Cardiac fibroblast (primary cell): ENCODE measurements around the gene CCDC136.

Experiments used
- DNase-seq, 2 donors: peaks; one replicate each; pipeline versions ENCODE4 v3.0.0 to v3.0.0-alpha.2; 2010; ENCODE audit warnings: low read depth in 2 of 2
- H3K4me3 ChIP-seq, 2 donors: replicated peaks in 1 of 2; 1 replicate in 1 of 2; 2 replicates in 1 of 2; pipeline ENCODE4 v1.5.1; 2011; ENCODE audit warnings: low read depth in 2 of 2, low read length in 2 of 2, mild to moderate bottlenecking in 2 of 2, moderate library complexity in 1 of 2
- CTCF ChIP-seq: IDR thresholded peaks from one replicate; pipeline ENCODE4 v1.5.1; 2011; ENCODE audit warnings: low read depth, mild to moderate bottlenecking, low read length, inconsistent platforms

CCDC136 gene

GRCh38 chr7:128826512-128826911 lies 34.7 kb downstream of the CCDC136 start:
- no peak for TF ChIP-seq CTCF
- no peak for DNase-seq
- no peak overlapping the region for H3K4me3 ChIP-seq

- no peak overlapping the region for H3K4me3 ChIP-seq
- no peak for TF ChIP-seq CTCF
- no peak for DNase-seq
These were observed 35.1 kb downstream of the CCDC136 start for GRCh38 chr7:128826916-128827247.

DNA sequence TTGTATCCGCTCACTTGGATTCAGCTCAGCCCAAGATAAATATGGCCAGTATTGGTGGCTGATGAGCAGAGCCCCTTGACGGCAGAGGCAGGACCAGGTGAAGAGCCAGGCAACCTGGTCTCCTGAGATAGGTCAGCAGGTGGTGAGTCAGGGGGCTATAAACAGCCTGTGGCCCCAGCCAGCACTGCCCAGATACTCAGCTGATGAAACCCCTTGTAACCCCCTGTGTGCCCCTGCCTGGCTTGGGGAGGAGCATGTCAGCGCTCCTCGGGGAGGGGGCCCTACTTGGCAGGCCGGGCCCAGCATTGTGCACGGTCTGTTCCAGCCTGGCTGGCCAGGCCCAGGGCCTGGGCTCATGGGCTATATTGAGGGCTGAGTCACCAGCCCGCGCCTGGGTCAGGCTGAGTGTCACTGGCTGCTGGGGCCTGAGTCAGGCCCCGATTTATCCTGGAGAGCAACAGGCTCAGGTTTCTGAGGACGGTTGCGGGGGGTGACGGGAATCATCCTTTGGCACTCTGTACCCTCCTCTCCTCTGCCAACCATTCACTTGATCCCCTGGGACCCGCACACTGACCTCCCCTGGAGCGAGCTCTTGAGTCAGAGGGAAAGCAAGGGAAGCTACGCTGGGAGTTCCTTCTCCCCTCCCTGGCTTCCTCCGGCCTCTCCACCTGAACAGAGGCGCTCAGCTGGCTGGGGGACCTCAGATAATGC lies 35.6 kb downstream of the CCDC136 start:
- TF ChIP-seq CTCF: no peak

GRCh38 chr7:128827971-128828711 lies 36.4 kb downstream of the CCDC136 start:
- DNase-seq: peak; percentile 77 to 79
- no peak for TF ChIP-seq CTCF

More for the DNA sequence above, 35.6 kb downstream of the CCDC136 start:
- DNase-seq: peak; percentile 85 to 89
- no peak overlapping the region for H3K4me3 ChIP-seq

DNA sequence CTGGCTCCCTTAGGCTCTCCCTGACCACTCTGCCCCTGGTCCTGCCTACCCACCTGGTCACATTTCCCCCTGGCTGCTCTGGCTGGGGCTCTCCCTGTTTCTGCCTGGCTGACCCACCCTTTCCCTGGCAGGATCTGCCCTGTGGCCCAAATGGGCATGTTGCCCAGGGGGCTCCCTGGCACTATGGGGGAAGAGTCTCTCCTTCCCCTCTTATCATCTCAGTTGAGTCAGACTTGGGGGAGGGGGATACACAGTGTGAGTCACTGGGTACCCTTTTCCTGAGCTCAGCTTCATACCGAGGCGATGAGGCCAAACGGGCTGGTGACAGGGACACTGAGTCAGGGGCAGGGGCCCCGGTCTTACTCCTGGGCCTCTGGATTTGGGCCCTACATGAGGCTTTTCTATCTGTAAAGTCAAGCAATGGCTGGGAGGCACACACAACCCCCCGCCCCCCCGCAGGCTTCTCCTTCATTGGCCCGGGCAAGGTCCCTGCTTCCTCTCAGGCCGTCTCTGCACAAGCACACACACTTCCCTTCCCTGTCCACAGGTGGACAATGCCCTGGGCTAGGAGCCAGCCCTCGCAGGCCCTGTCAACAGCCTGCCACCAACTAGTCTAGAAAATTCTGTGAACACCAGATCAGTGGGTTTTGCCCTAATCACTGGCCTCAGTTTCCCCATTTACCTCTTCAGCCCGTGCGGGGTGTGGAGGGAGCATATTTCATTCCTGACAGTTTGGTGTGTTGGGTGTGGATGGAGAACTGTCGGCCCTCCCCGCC lies 37.8 kb downstream of the CCDC136 start:
- peak overlapping the region; percentile 24 to 28 for H3K4me3 ChIP-seq
- DNase-seq: peak; percentile 39 to 45
- no peak for TF ChIP-seq CTCF

More at GRCh38 chr7:128827971-128828711, 36.4 kb downstream of the CCDC136 start:
- H3K4me3 ChIP-seq: no peak overlapping the region

GRCh38 chr7:128830231-128831177 lies 38.7 kb downstream of the CCDC136 start, which contains the start of gene FLNC:
Gene FLNC, plus strand, starts transcription at chr7:128830406. Its CDS starts 232 bp downstream, at chr7:128830638.
- TF ChIP-seq CTCF: no peak
- peak within 1 kb of the TSS; percentile 68 to 80 for H3K4me3 ChIP-seq
- peak; percentile 64 to 73 for DNase-seq
